GM19351 (cell line): ENCODE results near the gene UBE2O.

Experiments
- ATAC-seq: cut with Tn5 transposase; IDR thresholded peaks from one replicate; pipeline ENCODE4 v1.9.1; 2021; ENCODE audit warnings: mild to moderate bottlenecking, moderate library complexity; ENCODE audit not compliant: unreplicated experiment

UBE2O gene

DNA sequence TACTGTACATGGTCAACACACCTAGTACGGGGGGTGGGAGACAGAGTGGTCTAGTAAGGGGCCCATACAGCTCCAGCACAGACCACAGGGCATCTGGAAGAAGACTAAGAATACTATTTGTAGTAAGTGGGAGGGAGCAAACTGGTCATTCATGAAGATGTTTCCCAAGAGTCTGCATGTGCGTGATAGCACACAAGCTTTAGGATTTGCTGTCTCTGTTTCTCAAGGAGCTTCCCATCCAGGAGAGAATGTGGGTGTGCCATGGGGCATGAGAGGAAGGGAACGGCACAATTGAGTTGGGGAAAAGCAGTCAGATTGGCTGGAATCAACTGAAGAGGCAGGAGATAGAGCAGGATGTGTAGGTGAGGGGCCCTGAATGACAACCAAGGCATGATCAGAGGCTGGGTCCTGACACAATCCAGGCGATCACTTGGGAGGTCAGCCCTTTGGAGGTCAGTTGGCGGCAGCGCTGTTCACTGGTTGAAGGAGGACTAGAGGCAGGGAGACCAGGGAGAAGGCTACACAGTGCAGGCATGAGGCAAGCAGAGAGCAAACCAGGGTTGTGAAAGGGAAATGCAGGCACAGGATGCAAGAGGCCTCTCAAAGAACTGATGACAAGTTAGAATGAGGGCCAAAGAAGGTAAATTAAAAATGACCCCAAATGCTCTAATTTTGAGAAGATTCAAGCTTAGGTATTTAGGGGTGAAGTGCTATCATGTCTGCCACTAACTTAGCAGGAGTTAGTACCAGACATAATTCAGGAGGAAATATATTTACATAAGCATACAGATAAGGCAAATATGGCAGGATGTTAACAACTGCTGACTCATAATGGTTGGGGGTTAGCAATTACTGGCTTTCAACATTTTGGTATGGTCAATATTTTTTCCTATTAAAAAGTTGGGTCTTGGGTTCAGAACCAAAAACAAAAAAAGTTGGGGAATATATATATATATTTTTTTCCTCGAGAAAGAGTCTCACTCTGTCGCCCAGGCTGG, 10.3 kb downstream of the UBE2O start:
- no peak for ATAC-seq

DNA sequence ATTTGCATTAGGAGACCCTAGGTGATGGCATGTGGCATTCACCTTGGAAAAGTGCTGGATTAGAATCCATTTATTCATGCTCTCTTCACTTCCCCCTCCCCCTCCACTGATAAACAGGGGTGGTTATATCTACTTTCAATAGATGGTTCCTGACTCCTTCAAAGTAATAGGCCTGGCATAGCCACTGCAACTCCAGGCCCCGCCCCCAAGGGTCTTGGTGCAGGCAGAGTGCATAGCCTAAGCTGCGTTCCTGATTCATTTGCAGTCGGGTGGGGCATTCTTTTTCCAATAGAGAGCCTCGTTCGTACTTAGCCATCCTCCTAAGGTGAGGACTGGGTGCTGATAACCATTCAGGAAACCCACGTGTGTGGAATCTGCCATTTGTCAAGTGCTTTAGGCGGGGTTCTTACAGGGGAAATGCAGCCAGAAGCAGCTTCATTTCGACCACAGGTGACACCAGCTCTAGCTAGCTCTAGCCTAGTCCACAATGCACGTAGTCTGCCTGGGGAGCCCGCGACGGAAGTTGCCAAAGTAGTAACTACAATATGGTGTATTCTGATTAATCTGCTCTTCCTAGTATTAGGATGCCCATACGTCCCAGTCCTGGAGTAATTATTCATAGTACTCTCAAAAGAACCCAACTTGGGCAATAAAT, 11.1 kb downstream of the UBE2O start:
- no peak for ATAC-seq

DNA sequence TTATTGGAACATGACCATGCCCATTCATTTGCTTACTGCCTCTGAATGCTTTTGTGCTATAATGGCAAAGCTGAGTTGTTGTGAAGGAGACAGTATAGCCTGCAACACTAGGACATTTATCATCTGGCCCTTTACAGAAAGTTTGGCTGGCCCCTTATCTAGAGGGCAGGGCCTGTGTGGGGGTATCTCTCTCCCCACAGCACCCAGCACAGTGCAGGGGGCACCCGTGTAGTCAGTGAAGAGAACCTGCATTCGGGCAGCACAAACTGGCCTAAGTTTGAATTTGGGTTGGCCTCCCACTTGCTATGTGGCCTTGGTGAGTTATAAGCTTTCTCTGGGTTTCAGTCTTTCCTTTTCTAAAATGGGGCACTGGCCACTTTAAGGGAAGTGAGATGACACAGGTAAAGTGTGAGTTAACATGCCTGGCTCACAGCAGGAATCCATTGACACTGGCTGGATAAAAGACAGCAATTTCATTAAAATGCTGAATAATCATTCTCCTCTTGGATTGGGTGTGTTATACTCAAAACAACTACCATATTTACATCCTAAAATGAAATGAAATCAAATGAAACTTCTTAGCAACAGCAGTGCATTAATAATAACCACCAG, 12.1 kb downstream of the UBE2O start:
- ATAC-seq: no peak

DNA sequence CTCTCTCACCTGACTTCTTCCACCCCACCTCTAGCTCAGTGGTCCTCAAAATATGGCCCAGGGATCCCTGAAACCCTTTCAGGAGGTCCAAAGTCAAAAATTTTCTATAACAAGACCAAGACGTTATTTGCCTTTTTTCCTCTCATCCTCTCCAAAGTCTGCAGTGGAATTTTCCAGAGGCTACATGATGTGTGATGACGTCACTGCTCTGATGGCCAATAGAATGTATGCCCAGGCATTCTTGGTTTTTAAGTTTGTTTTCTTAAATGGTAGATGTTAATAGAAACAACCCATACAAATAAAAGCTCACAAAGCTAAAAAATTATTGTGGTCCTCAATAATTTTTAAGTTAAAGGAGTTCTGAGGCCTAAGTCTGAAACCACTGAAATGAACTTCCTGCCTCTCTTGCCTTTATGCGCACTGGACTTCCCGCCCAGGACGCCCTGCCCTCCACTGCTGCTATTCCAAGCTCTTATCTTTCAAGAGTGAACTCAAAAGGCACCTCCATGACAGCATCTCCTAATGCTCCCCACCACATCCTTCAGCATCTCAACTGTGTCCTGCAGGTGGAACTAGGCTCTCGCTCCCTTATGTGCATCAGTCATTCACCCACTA, 13.5 kb downstream of the UBE2O start:
- no peak for ATAC-seq

DNA sequence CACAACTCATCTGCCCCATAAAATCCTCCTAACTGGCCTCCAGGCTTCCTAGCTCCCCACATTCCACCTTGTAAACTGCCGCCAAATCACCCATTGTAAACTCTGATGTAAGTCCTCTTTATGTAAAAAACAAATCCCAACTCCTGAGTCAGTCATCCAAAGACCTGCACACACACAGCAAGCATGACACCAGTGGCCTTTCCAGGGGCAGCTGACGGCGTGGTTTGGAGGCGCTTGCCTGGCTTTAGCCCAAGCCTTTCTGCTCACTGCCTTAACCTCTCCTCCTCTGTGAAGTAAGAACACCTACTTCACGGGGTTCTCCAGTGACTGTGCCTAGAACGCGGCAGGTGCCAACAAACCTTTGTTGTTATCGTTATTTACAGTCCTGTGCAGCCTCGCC, 14.0 kb downstream of the UBE2O start:
- no peak for ATAC-seq

DNA sequence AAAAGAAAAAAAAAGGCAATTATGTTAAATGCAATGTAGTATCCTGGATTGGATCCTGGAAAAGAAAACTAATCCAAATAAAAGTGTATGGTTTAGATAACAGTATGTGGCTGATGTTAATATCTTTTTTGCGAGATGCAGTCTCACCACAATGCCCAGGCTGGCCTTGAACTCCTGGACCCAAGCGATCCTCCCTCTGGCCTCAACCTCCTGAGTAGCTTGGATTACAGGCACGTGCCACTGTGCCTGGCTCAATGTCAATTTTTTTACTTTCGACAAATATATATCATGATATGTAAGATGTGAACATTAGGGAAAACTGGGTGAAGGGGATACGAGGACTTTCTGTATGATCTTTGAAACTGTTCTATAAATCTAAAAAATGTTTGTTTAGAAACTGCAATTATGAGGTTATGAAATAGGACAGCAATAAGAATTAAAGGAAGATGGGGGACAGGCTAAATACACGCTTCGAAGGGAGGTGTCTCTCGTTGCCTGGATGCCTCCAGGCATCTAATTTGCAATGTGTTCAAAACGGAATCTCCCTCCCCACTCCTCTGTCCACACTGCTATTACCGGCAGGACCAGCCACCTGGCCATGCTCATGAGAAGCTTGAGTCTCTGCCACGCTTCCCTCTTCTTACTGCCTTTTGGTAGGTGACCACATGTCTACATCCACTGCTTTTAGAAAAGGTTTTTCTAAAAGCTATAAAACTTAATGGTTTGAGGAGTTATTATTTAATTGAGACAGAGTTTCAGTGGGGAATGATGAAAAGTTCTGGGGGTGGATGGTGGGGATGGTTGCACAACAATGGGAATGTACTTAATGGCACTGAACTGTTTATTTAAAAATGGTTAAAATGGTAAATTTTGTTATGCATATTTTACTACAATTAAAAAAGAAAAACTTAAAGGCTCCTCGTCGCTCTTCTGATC, 15.2 kb downstream of the UBE2O start:
- ATAC-seq: no peak

DNA sequence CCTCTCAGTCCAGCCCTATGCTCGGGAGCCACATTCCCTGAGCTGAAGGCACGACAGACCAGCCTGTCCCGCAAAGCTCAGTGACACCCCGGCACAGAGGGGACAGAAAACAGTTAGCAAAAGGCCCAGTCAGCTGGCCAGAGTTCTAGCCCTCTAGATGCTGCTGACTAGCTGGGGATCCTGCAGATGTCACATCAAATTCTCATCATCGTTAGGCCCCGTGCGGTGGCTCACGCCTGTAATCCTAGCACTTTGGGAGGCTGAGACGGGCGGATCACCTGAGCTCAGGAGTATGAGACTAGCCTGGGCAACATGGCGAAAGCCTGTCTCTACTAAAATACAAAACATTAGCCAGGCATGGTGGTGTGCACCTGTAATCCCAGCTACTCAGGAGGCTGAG, 17.2 kb downstream of the UBE2O start:
- no peak for ATAC-seq

DNA sequence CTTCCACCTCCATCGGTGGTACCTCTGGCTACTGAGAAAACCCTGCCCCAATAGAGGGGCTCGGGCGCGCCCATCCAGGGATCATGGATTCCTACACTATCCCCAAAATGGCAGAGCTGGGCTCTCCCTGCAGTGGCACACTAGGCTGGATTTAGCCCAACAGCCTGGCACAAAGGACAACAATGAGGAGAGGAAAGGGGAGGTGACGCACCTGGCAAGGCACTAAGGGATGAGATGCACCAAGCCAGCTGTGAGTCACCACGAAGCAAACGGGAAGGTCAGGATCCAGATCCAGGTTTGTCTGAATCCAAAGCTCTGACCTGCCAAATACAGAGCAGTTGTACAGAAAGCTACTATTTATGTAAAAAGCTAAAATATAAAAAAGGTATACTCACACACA, 18.1 kb downstream of the UBE2O start:
- ATAC-seq: no peak

DNA sequence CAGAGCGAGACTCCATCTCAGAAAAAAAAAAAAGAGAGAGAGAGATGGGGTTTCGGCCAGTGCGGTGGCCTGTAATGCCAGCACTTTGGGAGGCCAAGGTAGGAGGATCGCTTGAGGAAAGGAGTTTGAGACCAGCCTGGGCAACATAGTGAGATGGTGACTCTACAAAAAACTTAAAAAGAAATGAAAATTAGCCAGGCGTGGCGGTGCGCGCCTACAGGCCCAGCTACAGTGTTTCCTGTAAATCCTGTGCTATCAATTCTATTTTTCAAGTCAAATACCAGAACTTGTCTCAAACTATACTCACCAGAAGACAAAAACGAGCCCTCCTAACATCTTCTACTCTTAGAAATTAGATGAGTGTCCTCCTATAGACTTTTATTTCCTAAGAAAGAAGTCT, 19.3 kb downstream of the UBE2O start:
- no peak for ATAC-seq

DNA sequence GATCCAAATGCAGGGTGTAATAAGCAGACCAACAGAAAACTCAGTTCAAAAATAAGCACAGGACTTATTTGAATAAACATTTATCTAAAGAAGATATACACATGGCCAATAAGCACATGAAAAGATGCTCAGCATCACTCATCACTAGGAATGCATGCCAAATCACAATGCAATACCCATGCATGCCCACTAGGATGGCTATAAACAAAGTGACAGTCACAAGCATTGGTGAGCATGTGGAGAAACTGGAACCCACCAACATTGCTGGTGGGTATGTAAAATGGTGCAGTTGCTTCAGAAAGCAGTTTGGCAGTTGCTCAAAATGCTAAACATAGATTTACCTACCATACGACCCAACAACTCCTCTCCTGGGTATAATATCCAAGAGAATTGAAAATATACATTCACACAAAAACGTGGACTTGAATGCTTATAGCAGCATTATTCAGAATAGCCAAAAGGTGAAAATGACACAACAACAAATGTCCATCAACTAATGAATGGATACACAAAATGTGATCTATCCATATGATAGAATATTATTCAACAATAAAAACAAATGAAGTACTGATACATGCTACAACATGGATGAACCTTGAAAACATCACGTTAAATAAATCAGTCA, 20.1 kb downstream of the UBE2O start:
- ATAC-seq: no peak

DNA sequence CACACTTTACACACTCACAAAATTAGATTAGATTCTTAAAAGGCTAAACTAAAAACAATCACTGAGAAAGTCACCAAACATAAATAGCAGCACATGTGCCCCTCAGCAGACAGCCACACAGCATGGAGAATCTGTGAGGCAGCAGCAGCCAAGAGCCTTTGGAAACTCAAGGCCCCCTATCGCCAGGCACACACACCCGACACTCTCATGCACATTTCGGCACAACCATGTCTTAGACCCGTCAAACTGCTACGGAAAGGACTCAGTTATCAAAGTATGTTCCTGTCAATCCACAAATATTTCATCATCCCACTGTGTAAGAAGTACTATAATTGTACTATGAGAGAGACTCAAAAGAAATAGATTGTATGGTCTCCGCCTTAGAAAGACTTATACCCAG, 20.9 kb downstream of the UBE2O start:
- no peak for ATAC-seq

DNA sequence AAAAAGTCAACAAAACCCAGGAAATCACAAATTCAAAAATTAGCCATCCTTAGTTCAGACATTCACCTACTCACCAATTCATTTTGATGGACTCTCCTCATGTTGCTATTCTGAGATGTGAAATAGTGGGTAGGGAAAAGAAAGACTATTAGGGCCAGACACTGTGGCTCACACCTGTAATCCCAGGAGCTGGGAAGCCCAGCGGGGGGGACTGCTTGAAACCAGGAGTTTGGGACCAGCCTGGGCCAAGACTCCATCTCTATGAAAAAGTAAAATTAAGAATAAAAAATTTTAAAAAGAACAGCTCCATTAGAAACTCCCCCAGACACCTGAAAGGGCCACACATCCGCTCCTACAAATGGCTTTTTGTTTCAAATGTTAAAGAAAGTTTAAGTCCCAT, 21.4 kb downstream of the UBE2O start:
- no peak for ATAC-seq

DNA sequence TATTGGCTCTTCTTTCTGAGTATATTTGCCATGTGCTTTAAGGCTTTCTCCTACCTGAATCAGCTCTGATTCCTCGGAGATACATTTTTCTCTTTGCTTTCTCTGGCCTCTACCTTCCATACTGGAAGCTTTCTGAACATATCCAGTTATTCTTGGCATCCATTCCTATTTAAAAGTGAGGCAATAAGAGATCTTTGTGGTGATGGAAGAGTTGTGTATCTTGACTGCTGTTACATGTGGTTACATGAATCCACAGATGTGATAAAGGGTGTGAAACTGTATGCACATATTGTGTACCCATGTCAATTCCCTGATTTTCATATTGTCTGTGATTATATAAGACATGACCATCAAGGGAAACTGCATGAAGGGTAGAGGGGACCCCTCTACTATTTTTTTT, 24.4 kb downstream of the UBE2O start:
- no peak for ATAC-seq

DNA sequence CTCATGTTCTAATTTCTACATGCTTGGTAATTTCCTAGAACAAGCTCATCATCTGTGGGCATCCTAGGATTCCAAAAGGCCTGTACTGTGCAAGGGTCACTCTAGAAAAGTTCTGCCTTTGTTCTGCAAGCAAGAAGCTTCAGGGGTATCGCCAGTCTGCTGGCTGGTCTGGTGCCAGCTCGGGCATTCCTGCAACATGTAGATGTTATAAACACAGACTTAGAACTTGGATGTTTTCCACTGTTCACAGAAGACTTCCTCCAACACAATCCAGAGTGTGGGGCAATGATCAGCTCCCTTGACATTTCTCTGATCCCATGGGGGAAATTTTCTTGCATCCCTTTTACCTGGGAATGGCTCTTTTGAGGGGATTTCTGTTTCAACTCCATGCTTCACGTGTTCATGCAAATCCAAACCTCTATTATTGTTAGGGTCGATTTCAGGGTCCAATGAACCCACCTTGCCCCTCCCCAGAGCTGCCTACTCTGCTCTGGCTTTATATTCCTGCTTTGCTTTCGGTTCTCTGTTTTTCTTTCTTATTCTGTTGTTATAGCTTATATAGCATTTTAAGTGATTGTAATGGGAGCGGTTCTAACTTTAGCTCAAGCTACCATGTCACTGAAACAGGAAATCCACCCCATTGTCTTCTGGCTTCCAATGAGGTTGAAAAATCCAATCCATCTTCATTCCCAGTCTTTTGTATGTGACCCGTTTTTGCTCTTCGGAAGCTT, 25.3 kb downstream of the UBE2O start:
- ATAC-seq: no peak

DNA sequence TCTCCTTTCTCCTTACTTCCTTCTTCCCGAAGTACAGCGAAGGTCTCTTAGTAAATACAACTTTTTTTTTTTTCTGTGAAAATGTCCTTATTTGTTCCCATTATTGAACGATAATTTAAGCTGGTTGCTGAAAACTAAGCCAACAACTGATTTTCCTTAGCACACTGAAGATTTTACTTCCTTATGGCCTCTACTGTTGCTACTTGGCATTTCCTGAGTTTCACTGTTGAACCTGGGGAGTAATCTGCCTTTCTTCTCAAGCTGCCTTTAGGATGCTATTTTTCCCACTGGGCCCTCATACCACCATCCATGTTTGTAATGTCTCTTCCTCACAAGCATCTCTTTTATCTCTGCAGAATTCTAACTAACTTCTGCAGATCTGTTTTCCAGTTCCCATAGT, 26.1 kb downstream of the UBE2O start:
- ATAC-seq: no peak

DNA sequence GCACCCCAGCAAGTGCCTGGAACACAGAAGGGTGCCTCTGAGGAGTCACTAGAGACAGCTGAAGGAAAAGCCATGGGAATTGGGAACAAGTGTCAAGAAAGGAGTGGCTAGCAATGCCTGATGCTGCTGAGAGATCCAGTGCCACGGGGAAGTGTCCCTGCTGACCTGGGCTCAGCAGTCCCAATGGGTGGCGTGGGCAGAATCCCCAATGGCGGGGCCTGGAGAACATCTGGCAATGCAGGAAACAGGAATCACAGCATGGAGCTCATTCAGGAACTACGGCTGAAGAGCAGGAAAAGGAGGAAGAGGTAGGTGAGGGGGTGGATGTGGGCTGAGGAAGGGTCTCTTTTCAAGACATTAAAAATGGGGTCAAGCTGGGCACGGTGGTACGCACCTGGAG, 30.1 kb downstream of the UBE2O start:
- ATAC-seq: no peak

DNA sequence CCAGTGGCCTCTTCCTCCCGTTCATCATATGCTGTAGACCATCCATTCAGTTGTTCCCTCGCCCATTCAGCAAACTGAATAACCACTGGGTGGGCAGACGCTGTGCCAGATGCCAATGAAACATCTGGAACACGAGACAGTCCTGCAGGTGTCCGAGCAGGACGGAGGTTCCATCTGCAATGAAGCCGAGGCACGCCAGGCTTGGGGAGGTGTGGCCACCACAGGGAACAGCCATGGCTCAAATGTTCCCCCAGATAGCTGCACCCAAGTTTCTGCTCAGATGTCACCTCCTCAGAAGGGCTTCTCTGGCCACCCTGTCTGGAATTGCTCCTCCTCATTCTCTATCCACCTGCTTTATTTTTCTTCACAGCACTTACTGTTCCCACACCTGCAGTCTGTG, 30.5 kb downstream of the UBE2O start:
- ATAC-seq: no peak

DNA sequence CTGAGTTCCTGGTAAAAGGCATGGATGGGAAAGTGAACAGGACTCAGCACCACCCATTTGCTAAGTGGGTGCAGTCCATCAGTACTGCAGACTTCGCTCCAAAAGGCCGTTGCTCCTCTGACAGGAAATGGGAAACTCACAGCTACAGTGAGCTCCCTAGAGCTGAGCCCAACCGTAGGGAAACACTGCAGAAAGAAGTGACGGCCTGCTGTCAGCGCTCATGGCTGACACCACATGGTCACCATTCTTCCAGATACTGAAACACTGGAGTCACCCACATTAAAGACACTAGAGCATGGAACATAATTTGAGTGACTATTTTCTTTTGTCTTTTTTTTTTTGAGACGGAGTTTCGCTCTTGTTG, 31.9 kb downstream of the UBE2O start:
- ATAC-seq: no peak

DNA sequence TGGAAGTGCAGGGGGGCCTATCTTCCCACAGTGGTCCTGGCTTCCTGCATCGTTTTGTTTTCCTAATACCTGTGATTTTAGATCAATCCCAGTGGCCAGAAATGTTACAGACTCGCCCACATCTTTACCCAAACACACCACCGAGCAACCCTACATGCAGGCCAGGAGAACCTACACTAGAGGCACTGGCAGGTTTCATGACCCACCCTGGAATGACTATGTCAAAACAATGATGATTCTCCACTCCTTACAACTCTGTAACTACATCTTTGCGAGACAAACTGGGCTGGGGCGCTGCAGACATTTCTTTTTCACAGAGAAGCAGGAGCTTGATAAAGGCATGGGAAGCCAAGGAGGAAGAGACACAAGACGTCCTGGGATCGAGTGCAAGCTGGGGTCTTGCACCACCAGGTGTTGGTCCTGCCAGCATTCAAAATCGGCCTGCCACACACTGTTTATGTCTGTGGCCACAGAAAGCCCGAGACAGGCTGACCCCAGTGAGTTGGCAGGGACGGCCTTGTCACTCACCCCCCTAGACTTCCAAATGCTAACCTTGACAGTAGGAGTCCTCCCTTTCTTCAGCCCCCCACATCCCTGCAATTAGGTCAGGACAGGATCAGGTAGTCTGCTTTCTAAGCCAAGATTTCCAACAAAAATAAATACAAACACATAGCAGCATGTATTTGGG, 32.5 kb downstream of the UBE2O start:
- no peak for ATAC-seq
